Upper lobe of left lung (tissue), 4 donors: ENCODE results near the gene CRACDL.

Source experiments
- CTCF ChIP-seq, 6 experiments: fragments of 450-650 bp in 4 of 6; fragments of 200-600 bp in 2 of 6; sonication (generic) in 2 of 6; IDR thresholded peaks; one replicate each; pipeline ENCODE4 v1.5.1; 2016 to 2019; ENCODE audit warnings: antibody characterized with exemption in 6 of 6
- EP300 ChIP-seq, 4 donors: sonication (generic); formaldehyde crosslinking; IDR thresholded peaks; one replicate each; pipeline ENCODE4 v1.5.1; 2017; ENCODE audit warnings: antibody characterized with exemption in 4 of 4, control low read depth in 2 of 4
- POLR2A ChIP-seq, 4 donors: fragments of 450-650 bp; IDR thresholded peaks; one replicate each; pipeline ENCODE4 v1.5.1; 2016 to 2017; ENCODE audit warnings: antibody characterized with exemption in 4 of 4, mild to moderate bottlenecking in 2 of 4
- POLR2AphosphoS5 ChIP-seq, 2 donors: sonication (generic); formaldehyde crosslinking; IDR thresholded peaks; one replicate each; pipeline ENCODE4 v1.5.1; 2017; ENCODE audit warnings: antibody characterized with exemption in 2 of 2

DNA sequence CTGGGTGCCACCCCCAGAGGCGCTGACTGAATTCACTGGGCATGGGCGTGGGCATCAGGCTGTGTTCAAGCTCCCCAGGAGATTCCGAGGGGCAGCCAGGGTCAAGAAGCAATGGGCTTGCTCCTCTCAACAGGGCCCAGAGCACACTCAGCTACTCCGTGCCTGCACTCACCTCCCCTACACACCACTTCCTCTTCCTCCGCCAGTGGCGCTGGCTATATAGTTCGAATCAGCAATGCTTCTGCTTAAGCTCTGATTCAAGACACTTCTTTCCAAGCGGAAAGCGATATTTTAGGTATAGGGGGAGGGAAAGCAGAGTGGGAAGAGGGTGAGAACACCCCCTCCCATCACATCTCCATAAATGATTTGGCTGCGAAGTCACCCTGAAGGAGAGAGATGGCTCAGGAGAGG, 42.1 kb downstream of the CRACDL start:
- TF ChIP-seq CTCF (IDR thresholded peaks at IDR 0.05) (no peak), EP300 (IDR thresholded peaks at IDR 0.05) (no peak), POLR2AphosphoS5 (IDR thresholded peaks at IDR 0.05) (no peak), POLR2A (IDR thresholded peaks at IDR 0.05) (no peak)
